CD14-positive monocyte (primary cell): Measurements from ENCODE around the gene GAN. TPM values are rescaled to one million over a fixed set of nuclear protein-coding genes. Genes with fewer than 3 reads are reported as not detected.
A peak's percentile ranks its signal among the peaks of the same experiment; 100 is the strongest.

Source experiments
- DNase-seq, 3 donors: peaks; one replicate each; pipeline ENCODE4 v3.0.0-alpha.2; 2011 to 2022
- H2AFZ ChIP-seq: 2 replicates; pipeline ENCODE4 v1.6.0; 2012; ENCODE audit warnings: mild to moderate bottlenecking, low read depth, low read length, inconsistent platforms; ENCODE audit not compliant: insufficient read depth, poor library complexity, severe bottlenecking
- H3K27ac ChIP-seq, 2 donors: 1 replicate in 1 of 2; 2 replicates in 1 of 2; pipeline ENCODE4 v1.5.1; 2012 to 2013; ENCODE audit warnings: low read length in 2 of 2, control low read depth in 1 of 2, inconsistent platforms in 1 of 2, low read depth in 1 of 2, mild to moderate bottlenecking in 1 of 2
- H3K27me3 ChIP-seq, 2 donors: one replicate each; pipeline versions ENCODE4 v1.6.0 to v1.6.1; 2011 to 2013; ENCODE audit warnings: low read length in 2 of 2; ENCODE audit not compliant: control insufficient read depth in 2 of 2, insufficient read depth in 2 of 2
- H3K36me3 ChIP-seq, 2 donors: replicated peaks in 1 of 2; 1 replicate in 1 of 2; 2 replicates in 1 of 2; pipeline versions ENCODE4 v1.5.1 to v1.6.1; 2012 to 2013; ENCODE audit warnings: low read length in 2 of 2, control low read depth in 1 of 2, inconsistent platforms in 1 of 2, mild to moderate bottlenecking in 1 of 2; ENCODE audit not compliant: insufficient read depth in 2 of 2, control insufficient read depth in 1 of 2
- H3K4me1 ChIP-seq, 2 donors: 1 replicate in 1 of 2; 2 replicates in 1 of 2; pipeline versions ENCODE4 v1.5.1 to v1.6.1; 2012 to 2013; ENCODE audit warnings: low read length in 2 of 2, control low read depth in 1 of 2, inconsistent platforms in 1 of 2, mild to moderate bottlenecking in 1 of 2, moderate library complexity in 1 of 2; ENCODE audit not compliant: insufficient read depth in 2 of 2, control insufficient read depth in 1 of 2
- H3K4me2 ChIP-seq: replicated peaks from 2 replicates; pipeline ENCODE3; 2012; ENCODE audit warnings: low read length, moderate library complexity, mild to moderate bottlenecking; ENCODE audit not compliant: poor library complexity, severe bottlenecking; ENCODE audit errors: extremely low read depth
- H3K4me3 ChIP-seq, 3 experiments: fragments of 200-600 bp in 1 of 3; sonication (generic) in 1 of 3; replicated peaks in 1 of 3; 1 replicate in 2 of 3; 2 replicates in 1 of 3; pipeline ENCODE4 v1.5.1; 2011 to 2013; ENCODE audit warnings: low read length in 3 of 3, mild to moderate bottlenecking in 3 of 3, control low read depth in 2 of 3, low read depth in 2 of 3, inconsistent platforms in 1 of 3, moderate library complexity in 1 of 3
- H3K79me2 ChIP-seq: 2 replicates; pipeline ENCODE4 v1.6.0; 2012; ENCODE audit warnings: mild to moderate bottlenecking, control low read depth, inconsistent platforms, low read length, moderate library complexity; ENCODE audit not compliant: insufficient read depth
- H3K9ac ChIP-seq: 2 replicates; pipeline ENCODE4 v1.6.0; 2017; ENCODE audit warnings: low read length, mild to moderate bottlenecking; ENCODE audit not compliant: insufficient read depth, poor library complexity, severe bottlenecking
- H3K9me3 ChIP-seq, 2 donors: replicated peaks in 1 of 2; 1 replicate in 1 of 2; 2 replicates in 1 of 2; pipeline versions ENCODE4 v1.5.1 to v1.6.1; 2012 to 2013; ENCODE audit warnings: low read length in 2 of 2, control low read depth in 1 of 2; ENCODE audit not compliant: control insufficient read depth in 1 of 2, insufficient read depth in 1 of 2
- H4K20me1 ChIP-seq: 2 replicates; pipeline ENCODE4 v1.6.0; 2012; ENCODE audit warnings: mild to moderate bottlenecking, low read length, control low read depth, moderate library complexity; ENCODE audit not compliant: insufficient read depth
- H3K27ac Mint-ChIP-seq, 7 donors: one replicate each; pipeline ENCODE4 v1.8.0; 2020; ENCODE audit warnings: mild to moderate bottlenecking in 7 of 7, mixed read lengths in 7 of 7, moderate library complexity in 6 of 7, inconsistent platforms in 2 of 7
- H3K27me3 Mint-ChIP-seq, 3 donors: one replicate each; pipeline ENCODE4 v1.8.0; 2021 to 2022; ENCODE audit warnings: low read depth in 3 of 3, mild to moderate bottlenecking in 3 of 3, mixed read lengths in 3 of 3, moderate library complexity in 3 of 3, inconsistent platforms in 1 of 3
- H3K36me3 Mint-ChIP-seq, 2 donors: one replicate each; pipeline ENCODE4 v1.8.0; 2020; ENCODE audit warnings: mixed read lengths in 2 of 2, inconsistent platforms in 1 of 2, mild to moderate bottlenecking in 1 of 2
- H3K4me1 Mint-ChIP-seq: one replicate; pipeline ENCODE4 v1.8.0; 2020; ENCODE audit warnings: mild to moderate bottlenecking, mixed read lengths
- H3K4me3 Mint-ChIP-seq, 2 donors: one replicate each; pipeline ENCODE4 v1.8.0; 2020; ENCODE audit warnings: mild to moderate bottlenecking in 2 of 2, mixed read lengths in 2 of 2, moderate library complexity in 1 of 2
- H3K9me3 Mint-ChIP-seq, 7 donors: one replicate each; pipeline ENCODE4 v1.8.0; 2020 to 2022; ENCODE audit warnings: mixed read lengths in 7 of 7, mild to moderate bottlenecking in 6 of 7, moderate library complexity in 6 of 7, inconsistent platforms in 2 of 7
- WGBS: methylation state at CpG from one replicate; pipeline ENCODE4 v1.1.5; 2013; ENCODE audit warnings: missing lambda C conversion rate; ENCODE audit not compliant: insufficient coverage; 5-methylcytosine and 5-hydroxymethylcytosine counted together
- intact Hi-C, 2 donors: fragments of 100-400 bp; cut with micrococcal nuclease; formaldehyde crosslinking; loops; one replicate each; pipeline versions ENCODE4 v1.15.0 to v1.15.1; 2023
- polyA plus RNA-seq, 3 donors: library from polyadenylated mRNA; depleted of rRNA in 1 of 3; unstranded in 2 of 3; stranded (reverse) in 1 of 3; fragments of 300-500 nt in 2 of 3; fragments of >200 nt in 1 of 3; fragmentation: Illumina TruSeq in 2 of 3; gene quantifications; 1 replicate in 2 of 3; 2 replicates in 1 of 3; pipeline ENCODE4 v1.2.3, GENCODE V29; 2012 to 2021
- TF ChIP-seq, protein P1 (sequence below): fragments of 200-600 bp; IDR thresholded peaks from one replicate; pipeline ENCODE4 v1.8.0; 2022; ENCODE audit warnings: antibody characterized with exemption, mild to moderate bottlenecking

GAN gene
- polyA plus RNA-seq, 3 donors, result 0.89 to 1.2 (median 1.0) TPM

DNA sequence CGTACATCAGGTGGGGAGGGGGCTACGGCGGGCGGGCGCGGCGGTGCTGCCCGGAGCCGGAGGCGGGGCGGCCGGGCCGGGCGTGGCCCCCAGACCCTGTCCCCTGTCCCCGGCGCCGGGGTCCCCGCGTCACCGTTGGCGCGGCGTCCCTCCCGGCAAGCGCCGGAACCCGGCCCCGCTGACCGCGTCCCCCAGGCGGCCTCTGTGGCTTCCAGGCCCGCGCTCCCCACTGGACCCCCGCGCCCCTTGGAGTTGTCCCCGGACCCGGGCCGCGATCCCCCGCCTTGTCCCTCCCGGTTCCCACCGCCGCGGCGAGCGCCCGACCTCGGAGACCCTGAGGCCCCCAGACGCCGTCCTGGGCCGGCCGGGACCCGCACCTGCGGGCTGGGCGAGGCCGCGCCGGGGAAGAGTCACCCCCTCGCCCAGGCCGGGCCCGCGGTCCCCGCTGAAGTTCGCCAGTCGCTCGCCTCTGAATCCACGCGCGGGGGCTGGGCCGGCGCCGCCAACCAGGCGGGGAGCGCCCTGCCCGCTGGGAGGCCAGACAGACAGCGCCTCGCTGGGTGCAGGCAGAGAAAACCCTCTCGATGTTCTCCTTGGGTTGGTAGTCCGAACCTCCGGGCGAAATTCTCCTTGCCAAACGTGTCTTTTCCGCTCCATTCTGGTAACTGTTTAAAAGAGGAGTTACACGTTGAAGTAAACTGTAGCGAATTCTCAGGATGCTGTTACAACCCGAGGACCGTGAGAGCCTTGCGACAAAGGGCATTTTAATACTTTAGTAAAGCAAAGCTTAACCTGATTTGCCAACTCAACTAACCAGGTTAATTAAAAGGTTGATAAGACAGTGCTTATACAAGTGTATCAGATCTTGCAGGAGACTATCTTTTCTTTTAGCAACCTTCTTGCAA, 761 bp downstream of the GAN start:
- H3K4me3 ChIP-seq, result peak overlapping the region; percentile 74 to 92 (median 76)
- peaks cover 42% of the 10 kb centered on the region for H3K79me2 ChIP-seq
- TF ChIP-seq, protein P1, sequence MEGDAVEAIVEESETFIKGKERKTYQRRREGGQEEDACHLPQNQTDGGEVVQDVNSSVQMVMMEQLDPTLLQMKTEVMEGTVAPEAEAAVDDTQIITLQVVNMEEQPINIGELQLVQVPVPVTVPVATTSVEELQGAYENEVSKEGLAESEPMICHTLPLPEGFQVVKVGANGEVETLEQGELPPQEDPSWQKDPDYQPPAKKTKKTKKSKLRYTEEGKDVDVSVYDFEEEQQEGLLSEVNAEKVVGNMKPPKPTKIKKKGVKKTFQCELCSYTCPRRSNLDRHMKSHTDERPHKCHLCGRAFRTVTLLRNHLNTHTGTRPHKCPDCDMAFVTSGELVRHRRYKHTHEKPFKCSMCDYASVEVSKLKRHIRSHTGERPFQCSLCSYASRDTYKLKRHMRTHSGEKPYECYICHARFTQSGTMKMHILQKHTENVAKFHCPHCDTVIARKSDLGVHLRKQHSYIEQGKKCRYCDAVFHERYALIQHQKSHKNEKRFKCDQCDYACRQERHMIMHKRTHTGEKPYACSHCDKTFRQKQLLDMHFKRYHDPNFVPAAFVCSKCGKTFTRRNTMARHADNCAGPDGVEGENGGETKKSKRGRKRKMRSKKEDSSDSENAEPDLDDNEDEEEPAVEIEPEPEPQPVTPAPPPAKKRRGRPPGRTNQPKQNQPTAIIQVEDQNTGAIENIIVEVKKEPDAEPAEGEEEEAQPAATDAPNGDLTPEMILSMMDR, result no peak
- H3K27me3 ChIP-seq, result peaks cover 0 to 3% of the 10 kb centered on the region in 2 donors
- H4K20me1 ChIP-seq, result peaks cover 5% of the 10 kb centered on the region
- peak overlapping the region; percentile 83 for H3K9ac ChIP-seq
- H3K9me3 ChIP-seq, result no peaks in the 10 kb centered on the region
- no peaks in the 10 kb centered on the region for H3K36me3 ChIP-seq
- under 1% methylated on average over 83 of the region's 88 CpGs for WGBS
- peak overlapping the region in 4 of 7 donors; percentile 71 to 85 (median 75) for H3K27ac Mint-ChIP-seq
- peaks cover 2 to 5% of the 10 kb centered on the region in 2 donors for H3K36me3 Mint-ChIP-seq
- peak; percentile 14 to 24 (median 17) for DNase-seq
- H3K4me1 ChIP-seq, result peaks cover 15 to 24% of the 10 kb centered on the region in 2 donors
- H3K4me3 Mint-ChIP-seq, result peak overlapping the region; percentile 89 to 95
- peak overlapping the region; percentile 93 for H2AFZ ChIP-seq
- peak overlapping the region in 1 of 2 donors; percentile 85 for H3K27ac ChIP-seq
- H3K9me3 Mint-ChIP-seq, result no peaks in the 10 kb centered on the region
- H3K4me1 Mint-ChIP-seq, result peaks cover 30% of the 10 kb centered on the region
- intact Hi-C loops, result loop anchor here in 1 of 2 donors (10.0 kb wide), 2 partner anchors 221 to 311 kb away; partner anchors contain the start of genes CENPN, CMC2 and GCSH
- peak overlapping the region; percentile 91 for H3K4me2 ChIP-seq
- peaks cover 0 to 7% (median 5%) of the 10 kb centered on the region in 3 donors for H3K27me3 Mint-ChIP-seq

DNA sequence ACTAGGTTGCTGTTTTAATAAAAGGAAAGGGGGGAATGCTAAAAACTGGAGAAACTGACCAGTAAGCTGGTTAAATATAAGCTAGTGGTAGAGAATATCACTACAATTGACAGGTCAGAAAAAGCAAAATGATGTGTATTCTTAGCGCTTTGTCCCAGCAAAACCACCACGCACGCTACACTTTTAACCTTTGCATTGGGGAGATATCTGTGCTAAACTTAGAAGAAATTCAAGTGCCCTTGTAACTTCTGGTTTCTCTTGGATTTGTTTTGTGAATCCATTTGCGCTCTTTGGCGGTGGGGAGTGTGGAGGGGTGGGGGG, 1.4 kb downstream of the GAN start:
- peaks cover 15 to 24% of the 10 kb centered on the region in 2 donors for H3K4me1 ChIP-seq
- Mint-ChIP-seq H3K36me3 (peaks cover 2 to 5% of the 10 kb centered on the region in 2 donors), H3K27me3 (peaks cover 0 to 7% (median 5%) of the 10 kb centered on the region in 3 donors), H3K9me3 (no peaks in the 10 kb centered on the region), H3K27ac (no peak overlapping the region), H3K4me1 (peaks cover 30% of the 10 kb centered on the region), H3K4me3 (peak overlapping the region; percentile 83 to 85)
- H3K9ac ChIP-seq, result peak overlapping the region; percentile 83
- peaks cover 5% of the 10 kb centered on the region for H4K20me1 ChIP-seq
- H3K27ac ChIP-seq, result no peak overlapping the region
- 100% methylated on average over 3 of the region's 5 CpGs for WGBS
- TF ChIP-seq, protein P1, result no peak
- intact Hi-C loops, result loop anchor here in 1 of 2 donors (10.0 kb wide), 2 partner anchors 221 to 311 kb away; partner anchors contain the start of genes CENPN, CMC2 and GCSH
- H3K4me2 ChIP-seq, result peak overlapping the region; percentile 91
- DNase-seq, result no peak
- peaks cover 47% of the 10 kb centered on the region for H3K79me2 ChIP-seq
- H3K9me3 ChIP-seq, result no peaks in the 10 kb centered on the region
- peak overlapping the region; percentile 93 for H2AFZ ChIP-seq
- peaks cover 0 to 3% of the 10 kb centered on the region in 2 donors for H3K27me3 ChIP-seq
- H3K4me3 ChIP-seq, result peak overlapping the region; percentile 34 to 92 (median 76)
- H3K36me3 ChIP-seq, result no peaks in the 10 kb centered on the region
